ENCODE measurements around the gene MAML3. TPM values are rescaled to one million over a fixed set of nuclear protein-coding genes. Genes with fewer than 3 reads are reported as not detected.
A peak's percentile ranks its signal among the peaks of the same experiment; 100 is the strongest.

Gene MAML3
- total RNA-seq, 6 donors from 2014 or later: 9.6 to 31.4 (median 14.5) TPM

DNA sequence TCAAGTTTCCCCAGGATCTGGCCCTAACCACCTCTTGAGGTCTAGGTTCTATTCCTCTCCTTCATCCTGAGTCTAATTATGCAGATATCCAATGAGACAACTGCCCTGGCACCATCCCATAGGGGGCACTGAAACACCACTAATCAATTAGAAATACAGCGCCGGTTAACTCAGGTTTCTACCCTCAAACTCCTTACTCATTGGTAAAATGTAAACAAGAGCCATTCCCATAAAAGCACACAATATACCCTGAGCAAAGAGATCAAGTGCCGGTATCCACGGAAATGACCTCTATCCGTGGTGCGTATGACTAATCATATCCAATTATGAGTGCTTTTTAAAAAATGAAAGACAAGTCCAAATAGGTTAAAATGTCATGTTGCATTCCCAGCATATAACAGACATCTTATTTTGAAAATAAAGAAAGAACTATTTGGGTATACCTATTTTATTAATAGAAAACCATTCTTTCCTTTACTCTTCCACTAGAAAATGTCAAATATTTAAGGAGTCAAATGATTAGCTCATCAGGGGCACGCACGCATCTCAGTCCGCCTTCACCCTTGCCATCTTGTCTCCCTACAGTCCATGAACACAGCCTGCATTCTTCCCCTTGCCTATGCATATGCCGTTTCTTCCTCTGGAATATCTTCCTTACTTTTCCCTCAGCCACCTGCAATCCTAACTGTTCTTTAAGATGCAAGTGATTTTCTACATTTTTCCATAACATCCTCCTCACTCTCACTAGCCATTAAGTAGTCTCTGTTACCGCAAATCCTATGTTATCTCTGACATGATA lies 141.1 kb downstream of the MAML3 start:
- no peaks in the 10 kb centered on the region for H3K9me3 ChIP-seq
- peaks cover 6 to 14% (median 8%) of the 10 kb centered on the region in 4 donors for H3K4me1 ChIP-seq
- 39 to 41% methylated on average over 11 of the region's 11 CpGs for WGBS, 2 donors
- H3K27ac ChIP-seq: peak overlapping the region in 1 of 4 donors; percentile 23
- peak overlapping the region in 2 of 4 donors; percentile 0 to 15 for H3K4me3 ChIP-seq
- TF ChIP-seq POLR2AphosphoS5 (IDR thresholded peaks at IDR 0.05) (peak in 1 of 2 donors; percentile 52), POLR2A (IDR thresholded peaks at IDR 0.05) (no peak), EP300 (IDR thresholded peaks at IDR 0.05) (peak in 1 of 4 donors; percentile 80)
- TF ChIP-seq, protein P1, sequence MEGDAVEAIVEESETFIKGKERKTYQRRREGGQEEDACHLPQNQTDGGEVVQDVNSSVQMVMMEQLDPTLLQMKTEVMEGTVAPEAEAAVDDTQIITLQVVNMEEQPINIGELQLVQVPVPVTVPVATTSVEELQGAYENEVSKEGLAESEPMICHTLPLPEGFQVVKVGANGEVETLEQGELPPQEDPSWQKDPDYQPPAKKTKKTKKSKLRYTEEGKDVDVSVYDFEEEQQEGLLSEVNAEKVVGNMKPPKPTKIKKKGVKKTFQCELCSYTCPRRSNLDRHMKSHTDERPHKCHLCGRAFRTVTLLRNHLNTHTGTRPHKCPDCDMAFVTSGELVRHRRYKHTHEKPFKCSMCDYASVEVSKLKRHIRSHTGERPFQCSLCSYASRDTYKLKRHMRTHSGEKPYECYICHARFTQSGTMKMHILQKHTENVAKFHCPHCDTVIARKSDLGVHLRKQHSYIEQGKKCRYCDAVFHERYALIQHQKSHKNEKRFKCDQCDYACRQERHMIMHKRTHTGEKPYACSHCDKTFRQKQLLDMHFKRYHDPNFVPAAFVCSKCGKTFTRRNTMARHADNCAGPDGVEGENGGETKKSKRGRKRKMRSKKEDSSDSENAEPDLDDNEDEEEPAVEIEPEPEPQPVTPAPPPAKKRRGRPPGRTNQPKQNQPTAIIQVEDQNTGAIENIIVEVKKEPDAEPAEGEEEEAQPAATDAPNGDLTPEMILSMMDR (IDR thresholded peaks at IDR 0.05): peak; percentile 36 to 85 (median 54)
- ATAC-seq (ENCODE audit: low FRiP score in 2 of 2) (peak; percentile 84 to 88), DNase-seq (peak in 1 of 2 donors; percentile 83)
- no peaks in the 10 kb centered on the region for H3K36me3 ChIP-seq
- no peaks in the 10 kb centered on the region for H3K27me3 ChIP-seq

- no peak overlapping the region for H3K27ac ChIP-seq
- ATAC-seq (ENCODE audit: low FRiP score in 2 of 2) (no peak), DNase-seq (no peak)
- TF ChIP-seq POLR2AphosphoS5 (IDR thresholded peaks at IDR 0.05): no peak
- TF ChIP-seq, protein P1 (IDR thresholded peaks at IDR 0.05): no peak
- TF ChIP-seq POLR2A (IDR thresholded peaks at IDR 0.05): no peak
- TF ChIP-seq EP300 (IDR thresholded peaks at IDR 0.05): no peak
- no peaks in the 10 kb centered on the region for H3K36me3 ChIP-seq
- H3K27me3 ChIP-seq: no peaks in the 10 kb centered on the region
- WGBS, 2 donors: 75 to 84% methylated on average over 4 of the region's 4 CpGs
- H3K4me1 ChIP-seq: peaks cover 8 to 21% (median 12%) of the 10 kb centered on the region in 4 donors
- no peak overlapping the region for H3K4me3 ChIP-seq
- H3K9me3 ChIP-seq: no peaks in the 10 kb centered on the region
Observed at GRCh38 chr4:140005699-140006098, 148.3 kb downstream of the MAML3 start.

GRCh38 chr4:140004922-140005627 lies 148.9 kb downstream of the MAML3 start:
- no peak for DNase-seq
- TF ChIP-seq EP300 (IDR thresholded peaks at IDR 0.05): no peak
- no peak for TF ChIP-seq POLR2AphosphoS5 (IDR thresholded peaks at IDR 0.05)
- TF ChIP-seq, protein P1 (IDR thresholded peaks at IDR 0.05): no peak
- no peak for TF ChIP-seq POLR2A (IDR thresholded peaks at IDR 0.05)
- Histone ChIP-seq H3K4me3 (peak overlapping the region in 3 of 4 donors; percentile 33 to 37 (median 33)), H3K36me3 (no peaks in the 10 kb centered on the region), H3K27ac (peak overlapping the region in 3 of 4 donors; percentile 46 to 80 (median 74)), H3K9me3 (no peaks in the 10 kb centered on the region), H3K4me1 (peaks cover 8 to 21% (median 12%) of the 10 kb centered on the region in 4 donors), H3K27me3 (no peaks in the 10 kb centered on the region)
- no peak for ATAC-seq (ENCODE audit: low FRiP score in 2 of 2)
- 53 to 62% methylated on average over 2 of the region's 2 CpGs for WGBS, 2 donors

GRCh38 chr4:140004549-140004895 lies 149.5 kb downstream of the MAML3 start:
- TF ChIP-seq, protein P1 (IDR thresholded peaks at IDR 0.05): no peak
- TF ChIP-seq POLR2A (IDR thresholded peaks at IDR 0.05) (peak in 1 of 4 donors; percentile 12), POLR2AphosphoS5 (IDR thresholded peaks at IDR 0.05) (peak in 1 of 2 donors; percentile 38), EP300 (IDR thresholded peaks at IDR 0.05) (no peak)
- WGBS, 2 donors: 24 to 29% methylated on average over 14 of the region's 14 CpGs
- Histone ChIP-seq H3K27ac (peak overlapping the region; percentile 38 to 80 (median 60)), H3K36me3 (no peaks in the 10 kb centered on the region), H3K9me3 (no peaks in the 10 kb centered on the region), H3K27me3 (no peaks in the 10 kb centered on the region), H3K4me3 (peak overlapping the region in 3 of 4 donors; percentile 33 to 37 (median 33)), H3K4me1 (peaks cover 8 to 21% (median 12%) of the 10 kb centered on the region in 4 donors)
- ATAC-seq (ENCODE audit: low FRiP score in 2 of 2) (peak; percentile 70 to 79), DNase-seq (peak; percentile 47 to 66)

All from upper lobe of left lung (tissue), 6 donors.